Kidney (tissue), 14 donors: Measurements from ENCODE around the gene HDLBP. TPM values are rescaled to one million over a fixed set of nuclear protein-coding genes. Genes with fewer than 3 reads are reported as not detected.

Experiments
- DNase-seq, 5 donors: peaks; one replicate each; pipeline ENCODE4 v3.0.0-alpha.2; 2013 to 2020
- FAIRE-seq: peaks from 2 replicates; lab custom pipeline; 2012; peaks lifted over from hg19 to GRCh38; lab: Jason Lieb, UNC
- H3K27ac ChIP-seq, 2 donors: one replicate each; pipeline ENCODE4 v1.7.0; 2013; ENCODE audit warnings: low read depth in 2 of 2, low read length in 2 of 2, inconsistent platforms in 1 of 2
- H3K27me3 ChIP-seq: one replicate; pipeline ENCODE4 v1.7.1; 2013; ENCODE audit warnings: low read length, inconsistent platforms; ENCODE audit not compliant: control insufficient read depth, insufficient read depth
- H3K36me3 ChIP-seq, 3 donors: one replicate each; pipeline versions ENCODE4 v1.7.0 to v1.7.1; 2013; ENCODE audit warnings: low read length in 3 of 3, control low read depth in 1 of 3, inconsistent platforms in 1 of 3; ENCODE audit not compliant: insufficient read depth in 3 of 3, control insufficient read depth in 2 of 3
- H3K4me1 ChIP-seq, 3 donors: one replicate each; pipeline versions ENCODE4 v1.7.0 to v1.7.1; 2013; ENCODE audit warnings: low read length in 3 of 3, inconsistent platforms in 1 of 3, low read depth in 1 of 3; ENCODE audit not compliant: control insufficient read depth in 2 of 3, insufficient read depth in 2 of 3
- H3K4me3 ChIP-seq, 3 donors: one replicate each; pipeline versions ENCODE4 v1.7.0 to v1.8.1; 2013; ENCODE audit warnings: low read length in 3 of 3, control low read depth in 1 of 3, inconsistent platforms in 1 of 3
- H3K9ac ChIP-seq, 3 donors: one replicate each; pipeline versions ENCODE4 v1.7.0 to v1.7.1; 2013; ENCODE audit warnings: low read length in 3 of 3, control low read depth in 1 of 3, inconsistent platforms in 1 of 3
- H3K9me3 ChIP-seq, 3 donors: one replicate each; pipeline versions ENCODE4 v1.7.0 to v1.7.1; 2013; ENCODE audit warnings: low read length in 3 of 3, control low read depth in 1 of 3, inconsistent platforms in 1 of 3; ENCODE audit not compliant: control insufficient read depth in 2 of 3, insufficient read depth in 1 of 3
- intact Hi-C: fragments of 100-400 bp; cut with DNase I; formaldehyde crosslinking; loops from one replicate; pipeline ENCODE4 v1.11.1; 2022
- polyA plus RNA-seq: library from polyadenylated mRNA; stranded (reverse); fragments of 350-450 nt; fragmentation: Illumina TruSeq; extraction: RNeasy Lipid Tissue Mini Kit (QIAGEN cat#74804); gene quantifications from one replicate; pipeline ENCODE4 v1.2.3, GENCODE V29; 2014; ENCODE audit warnings: low read depth, low replicate concordance; ENCODE audit not compliant: insufficient read depth
- total RNA-seq: library from RNA; stranded (reverse); fragmentation: NEBNext Ultra II Directional; extraction: Animal tissue kit (Norgen Biotek cat#: 25700); gene quantifications from one replicate; pipeline ENCODE4 v1.2.1, GENCODE V29; 2021
- TF ChIP-seq, protein P1 (sequence below): IDR thresholded peaks from 3 replicates; pipeline ENCODE4 v1.5.1; 2012; ENCODE audit warnings: mild to moderate bottlenecking, moderate library complexity, borderline replicate concordance; ENCODE audit not compliant: insufficient read depth; ENCODE audit errors: extremely low read depth
- donor health status: control.
- donor health status: control.
- donor health status: control.
- donor health status: control.
- donor health status: control.
- donor health status: DM: yes; HTN: yes; CAD: no.
- donor health status: Normal renal cell carcinoma (clear cell type).

Gene HDLBP
- total and polyA plus RNA-seq, 2 donors from 2014 or later = 256 to 356 TPM

GRCh38 chr2:241228860-241229516 is 86.5 kb downstream of the HDLBP start:
- Histone ChIP-seq H3K9ac (no peak overlapping the region), H3K9me3 (no peaks in the 10 kb centered on the region), H3K27me3 (no peaks in the 10 kb centered on the region), H3K4me1 (no peaks in the 10 kb centered on the region), H3K4me3 (no peak overlapping the region), H3K27ac (no peak overlapping the region), H3K36me3 (peaks cover 5 to 58% (median 51%) of the 10 kb centered on the region in 3 donors)
- intact Hi-C loops = no loop called here
- TF ChIP-seq, protein P1, sequence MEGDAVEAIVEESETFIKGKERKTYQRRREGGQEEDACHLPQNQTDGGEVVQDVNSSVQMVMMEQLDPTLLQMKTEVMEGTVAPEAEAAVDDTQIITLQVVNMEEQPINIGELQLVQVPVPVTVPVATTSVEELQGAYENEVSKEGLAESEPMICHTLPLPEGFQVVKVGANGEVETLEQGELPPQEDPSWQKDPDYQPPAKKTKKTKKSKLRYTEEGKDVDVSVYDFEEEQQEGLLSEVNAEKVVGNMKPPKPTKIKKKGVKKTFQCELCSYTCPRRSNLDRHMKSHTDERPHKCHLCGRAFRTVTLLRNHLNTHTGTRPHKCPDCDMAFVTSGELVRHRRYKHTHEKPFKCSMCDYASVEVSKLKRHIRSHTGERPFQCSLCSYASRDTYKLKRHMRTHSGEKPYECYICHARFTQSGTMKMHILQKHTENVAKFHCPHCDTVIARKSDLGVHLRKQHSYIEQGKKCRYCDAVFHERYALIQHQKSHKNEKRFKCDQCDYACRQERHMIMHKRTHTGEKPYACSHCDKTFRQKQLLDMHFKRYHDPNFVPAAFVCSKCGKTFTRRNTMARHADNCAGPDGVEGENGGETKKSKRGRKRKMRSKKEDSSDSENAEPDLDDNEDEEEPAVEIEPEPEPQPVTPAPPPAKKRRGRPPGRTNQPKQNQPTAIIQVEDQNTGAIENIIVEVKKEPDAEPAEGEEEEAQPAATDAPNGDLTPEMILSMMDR = no peak
- FAIRE-seq (no peak), DNase-seq (peak in 1 of 5 donors; percentile 54)

DNA sequence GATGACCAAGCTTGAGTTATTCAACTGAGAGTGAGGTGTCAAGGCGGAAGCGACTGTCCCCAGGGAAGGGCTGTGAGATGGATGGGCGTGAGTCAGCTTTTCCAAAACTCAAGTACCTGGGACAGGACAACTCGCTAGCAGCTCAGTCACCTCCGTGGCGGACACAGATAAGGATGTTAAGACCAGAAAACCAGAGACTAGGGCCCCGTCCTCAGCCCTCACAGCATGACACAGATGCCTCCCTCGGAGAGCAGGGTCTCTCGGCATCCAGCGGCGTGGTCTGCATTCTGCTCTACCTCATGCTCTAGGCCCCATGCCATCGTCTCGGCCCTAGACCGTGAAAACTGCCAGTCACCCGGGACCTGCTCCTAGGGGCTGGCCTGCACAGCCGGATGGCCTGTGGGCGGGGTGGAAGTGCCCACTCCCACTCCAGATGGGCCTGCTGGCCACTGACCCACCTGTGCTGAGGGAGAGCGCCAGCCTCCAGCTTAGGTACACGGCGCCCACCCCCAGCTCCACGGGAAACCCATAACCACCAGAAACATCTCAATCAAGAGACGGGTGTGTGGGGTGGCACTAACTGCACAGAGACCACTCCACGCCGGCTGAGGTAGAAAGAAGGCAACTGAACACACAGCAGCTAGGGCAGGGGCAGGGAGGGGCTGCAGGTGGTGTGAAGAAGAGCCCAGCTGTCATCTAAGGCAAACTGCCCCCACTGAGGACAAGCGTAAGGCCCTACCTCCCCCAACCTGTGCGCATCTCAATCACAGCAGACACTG is 87.2 kb downstream of the HDLBP start:
- no peak overlapping the region for H3K9ac ChIP-seq
- H3K4me3 ChIP-seq = no peak overlapping the region
- no peaks in the 10 kb centered on the region for H3K27me3 ChIP-seq
- intact Hi-C loops = no loop called here
- H3K9me3 ChIP-seq = no peaks in the 10 kb centered on the region
- DNase-seq (peak in 1 of 5 donors; percentile 51), FAIRE-seq (no peak)
- TF ChIP-seq, protein P1 = no peak
- no peak overlapping the region for H3K27ac ChIP-seq
- H3K4me1 ChIP-seq = no peaks in the 10 kb centered on the region
- H3K36me3 ChIP-seq = peaks cover 5 to 51% (median 44%) of the 10 kb centered on the region in 3 donors

DNA sequence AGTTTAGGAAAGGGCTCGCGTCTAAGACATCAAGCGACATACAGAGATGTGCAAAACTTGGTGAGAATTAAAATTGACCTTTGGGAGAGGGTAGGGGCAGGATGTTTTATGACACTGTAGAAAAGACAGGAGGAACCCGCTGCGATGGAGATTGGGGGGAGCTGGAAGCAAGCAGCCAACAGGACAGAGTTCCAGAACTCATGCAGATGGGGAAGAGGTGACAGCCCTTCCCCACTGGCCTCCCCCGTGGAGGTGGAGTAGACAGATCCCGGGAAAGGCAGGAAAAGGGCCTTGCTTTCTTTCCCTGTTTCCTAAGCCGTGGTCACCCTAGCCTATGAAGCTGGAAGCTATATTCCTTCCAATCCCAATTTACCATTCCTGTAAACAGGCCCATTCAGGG is 87.9 kb downstream of the HDLBP start:
- TF ChIP-seq, protein P1 = no peak
- peaks cover 5 to 46% (median 40%) of the 10 kb centered on the region in 3 donors for H3K36me3 ChIP-seq
- FAIRE-seq (no peak), DNase-seq (peak in 1 of 5 donors; percentile 39)
- intact Hi-C loops = no loop called here
- no peaks in the 10 kb centered on the region for H3K9me3 ChIP-seq
- H3K27ac ChIP-seq = no peak overlapping the region
- H3K4me1 ChIP-seq = no peaks in the 10 kb centered on the region
- no peak overlapping the region for H3K9ac ChIP-seq
- no peak overlapping the region for H3K4me3 ChIP-seq
- no peaks in the 10 kb centered on the region for H3K27me3 ChIP-seq
